HepG2 (cell line): ENCODE measurements around the gene GPR17. TPM values are rescaled to one million over a fixed set of nuclear protein-coding genes. Genes with fewer than 3 reads are reported as not detected.

Experiments
- ATAC-seq: fragments of 200-7000 bp; cut with Tn5 transposase; 3 replicates; pipeline ENCODE4 v1.9.1; 2020; ENCODE audit warnings: mild to moderate bottlenecking, moderate library complexity
- BruUV-seq: library from RNA; stranded (reverse); fragments of 400-500 nt; replicated peaks from 2 replicates; lab custom pipeline; 2021; lab: Mats Ljungman, UMichigan
- CTCF ChIA-PET: fragments of 300-600 bp; formaldehyde crosslinking; extraction: SDS; loops from one replicate; lab custom pipeline; 2021; ENCODE audit warnings: low total read pairs, inconsistent platforms, low intra/inter-chr PET ratio; lab: Yijun Ruan, JAX
- POLR2A ChIA-PET: fragments of 350-600 bp; sonication (Branson Sonifier 250); formaldehyde crosslinking; loops from one replicate; lab custom pipeline; 2020; ENCODE audit warnings: antibody characterized with exemption, inconsistent platforms; lab: Yijun Ruan, JAX
- DNase-seq: peaks from one replicate; pipeline ENCODE4 v3.0.0-alpha.2; 2015; ENCODE audit warnings: low spot score
- FAIRE-seq: peaks from 3 replicates; lab custom pipeline; 2011; peaks lifted over from hg19 to GRCh38; lab: Jason Lieb, UNC
- H2AFZ ChIP-seq: one replicate; pipeline ENCODE4 v1.6.1; 2011; ENCODE audit warnings: low read length, inconsistent platforms
- H3K27ac ChIP-seq: fragments of 300-600 bp; 3 replicates; pipeline ENCODE4 v1.8.0; 2011; ENCODE audit warnings: mixed run types, mild to moderate bottlenecking, mixed read lengths, low read length, inconsistent platforms; ENCODE audit not compliant: insufficient read depth; ENCODE audit errors: extremely low read length
- H3K27me3 ChIP-seq, 2 experiments: fragments of 200-600 bp in 1 of 2; 2 replicates in 1 of 2; 3 replicates in 1 of 2; pipeline versions ENCODE4 v1.6.0 to v1.8.0; 2011; ENCODE audit warnings: low read length in 2 of 2, mild to moderate bottlenecking in 2 of 2, moderate library complexity in 2 of 2, inconsistent platforms in 1 of 2; ENCODE audit not compliant: insufficient read depth in 2 of 2, control insufficient read depth in 1 of 2
- H3K36me3 ChIP-seq, 2 experiments: fragments of 200-600 bp in 1 of 2; replicated peaks in 1 of 2; 2 replicates in 1 of 2; 3 replicates in 1 of 2; pipeline versions ENCODE4 v1.5.1 to v1.8.0; 2011; ENCODE audit warnings: low read length in 2 of 2, inconsistent platforms in 1 of 2; ENCODE audit not compliant: insufficient read depth in 2 of 2, control insufficient read depth in 1 of 2
- H3K4me1 ChIP-seq: 2 replicates; pipeline ENCODE4 v1.5.1; 2012; ENCODE audit warnings: low read length, inconsistent platforms; ENCODE audit not compliant: insufficient read depth
- H3K4me2 ChIP-seq: 2 replicates; pipeline ENCODE4 v1.6.0; 2011; ENCODE audit warnings: low read depth, low read length, inconsistent platforms
- H3K4me3 ChIP-seq, 3 experiments: fragments of 200-600 bp in 1 of 3; sonication (generic), shearing (Covaris generic) in 1 of 3; replicated peaks in 1 of 3; 2 replicates each; pipeline ENCODE4 v1.5.1; 2011 to 2016; ENCODE audit warnings: low read length in 3 of 3, inconsistent platforms in 2 of 3, low read depth in 2 of 3, mild to moderate bottlenecking in 2 of 3, control low read depth in 1 of 3, mixed read lengths in 1 of 3; ENCODE audit not compliant: insufficient read depth in 1 of 3
- H3K79me2 ChIP-seq: one replicate; pipeline ENCODE4 v1.6.1; 2011; ENCODE audit warnings: low read length, inconsistent platforms; ENCODE audit not compliant: insufficient read depth
- H3K9ac ChIP-seq: 2 replicates; pipeline ENCODE4 v1.6.0; 2011; ENCODE audit warnings: mild to moderate bottlenecking, low read depth, low read length, inconsistent platforms; ENCODE audit not compliant: insufficient read depth
- H3K9me3 ChIP-seq: 2 replicates; pipeline ENCODE4 v1.5.1; 2012; ENCODE audit warnings: mild to moderate bottlenecking, low read length
- H4K20me1 ChIP-seq: 2 replicates; pipeline ENCODE4 v1.6.0; 2011; ENCODE audit warnings: inconsistent platforms, mild to moderate bottlenecking, low read length, moderate library complexity; ENCODE audit not compliant: insufficient read depth
- CAMTA2 ChIP-seq: sonication (generic); formaldehyde crosslinking; IDR thresholded peaks from 2 replicates; pipeline ENCODE4 v1.4.0; 2020; ENCODE audit warnings: mild to moderate bottlenecking, missing genetic modification reagents, borderline replicate concordance
- ELF3 ChIP-seq: IDR thresholded peaks from 2 replicates; pipeline ENCODE4 v1.6.1; 2016; ENCODE audit warnings: missing genetic modification reagents, missing compliant biosample characterization
- IRF2 ChIP-seq: IDR thresholded peaks from 2 replicates; pipeline ENCODE4 v1.6.1; 2018; ENCODE audit warnings: missing genetic modification reagents, missing compliant biosample characterization
- ISX ChIP-seq: sonication (generic); formaldehyde crosslinking; conservative IDR thresholded peaks from 2 replicates; pipeline ENCODE4 v1.5.0; 2020; ENCODE audit warnings: missing genetic modification reagents
- JUNB ChIP-seq: sonication (generic); formaldehyde crosslinking; IDR thresholded peaks from 2 replicates; pipeline ENCODE4 v1.8.0; 2022; ENCODE audit warnings: missing genetic modification reagents, mild to moderate bottlenecking, borderline replicate concordance
- KDM5A ChIP-seq: fragments of 200-600 bp; sonication (generic); IDR thresholded peaks from 2 replicates; pipeline ENCODE4 v1.7.0; 2018; ENCODE audit warnings: antibody characterized with exemption, mild to moderate bottlenecking, low read length, borderline replicate concordance
- KLF11 ChIP-seq: IDR thresholded peaks from 2 replicates; pipeline ENCODE4 v1.6.1; 2016; ENCODE audit warnings: missing compliant biosample characterization
- MXD4 ChIP-seq: IDR thresholded peaks from 2 replicates; pipeline ENCODE4 v1.6.1; 2016; ENCODE audit warnings: mild to moderate bottlenecking, missing biosample characterization, missing genetic modification reagents
- RAD21 ChIP-seq: fragments of 450-650 bp; formaldehyde crosslinking; IDR thresholded peaks from 2 replicates; pipeline ENCODE4 v1.5.0; 2020; ENCODE audit warnings: mild to moderate bottlenecking
- SYNCRIP ChIP-seq: fragments of 200-400 bp; formaldehyde crosslinking; IDR thresholded peaks from 2 replicates; pipeline ENCODE4 v1.6.1; 2018; ENCODE audit warnings: mild to moderate bottlenecking, low read depth, low read length; ENCODE audit not compliant: insufficient read depth
- ZNF891 ChIP-seq: sonication (generic); formaldehyde crosslinking; IDR thresholded peaks from 2 replicates; pipeline ENCODE4 v1.5.0; 2020; ENCODE audit warnings: mild to moderate bottlenecking, missing genetic modification reagents
- WGBS: methylation state at CpG from one replicate; pipeline ENCODE4 v1.1.6; 2017; ENCODE audit warnings: low lambda C conversion rate; 5-methylcytosine and 5-hydroxymethylcytosine counted together
- in situ Hi-C: cut with HindIII; loops from 2 replicates; pipeline ENCODE4 v1.10.0; 2017; ENCODE audit warnings: low pct_unique_long_range_greater_than_20kb; ENCODE audit not compliant: extremely low pct_ligation_motif_present
- intact Hi-C: fragments of 100-400 bp; cut with micrococcal nuclease; formaldehyde crosslinking; loops from one replicate; pipeline ENCODE4 v1.10.0; 2022; ENCODE audit not compliant: unreplicated experiment
- polyA plus RNA-seq, 8 experiments: library from polyadenylated mRNA; depleted of rRNA in 3 of 8; stranded (reverse) in 7 of 8; unstranded in 1 of 8; fragments of >200 nt; fragmentation: Illumina TruSeq in 4 of 8; extraction: Trizol in 4 of 8; gene quantifications; 2 replicates each; pipeline versions ENCODE4 v1.2.1 to v1.2.3, GENCODE V29; 2011 to 2016; ENCODE audit warnings: low read depth in 4 of 8, missing spikeins in 1 of 8, mixed read lengths in 1 of 8; ENCODE audit not compliant: insufficient read depth in 1 of 8
- total RNA-seq, 5 experiments: library from RNA; depleted of rRNA; stranded (reverse); fragments of >200 nt; fragmentation: Illumina TruSeq; extraction: Trizol; gene quantifications; 2 replicates each; pipeline ENCODE4 v1.2.3, GENCODE V29; 2016; ENCODE audit warnings: low read depth in 1 of 5
- TF ChIP-seq, protein P1 (sequence below): sonication (generic); formaldehyde crosslinking; IDR thresholded peaks from 2 replicates; pipeline ENCODE4 v1.5.0; 2020; ENCODE audit warnings: missing genetic modification reagents
- TF ChIP-seq, protein P2 (sequence below): sonication (generic); formaldehyde crosslinking; IDR thresholded peaks from 2 replicates; pipeline ENCODE4 v1.5.1; 2020; ENCODE audit warnings: mild to moderate bottlenecking, missing genetic modification reagents, moderate library complexity
- TF ChIP-seq, protein P3 (sequence below): sonication (generic); formaldehyde crosslinking; IDR thresholded peaks from 2 replicates; pipeline ENCODE4 v1.4.0; 2020; ENCODE audit warnings: mild to moderate bottlenecking, missing genetic modification reagents

The GPR17 gene
- total and polyA plus RNA-seq, 2 of the 13 experiments (the other 11 are each of a cell fraction or from before 2014, with no cell fraction given), result not detected

DNA sequence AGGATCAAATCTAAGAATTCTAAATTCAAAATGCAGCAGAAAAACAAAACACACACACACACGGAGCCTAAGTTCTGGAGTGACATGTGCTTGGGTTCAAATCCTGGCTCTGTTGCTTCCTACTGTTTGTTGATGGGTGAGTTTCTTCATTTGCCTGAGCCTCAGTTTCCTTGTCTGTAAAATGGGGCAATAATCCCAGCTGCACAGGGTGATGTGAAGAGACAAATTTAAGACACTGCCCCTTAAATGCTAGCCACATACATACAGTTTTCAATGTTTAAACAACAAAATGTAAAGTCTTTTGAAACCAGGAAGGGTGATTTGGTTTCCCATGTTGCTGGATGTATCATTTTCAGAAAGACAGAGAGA, 943 bp upstream of the GPR17 start:
- Histone ChIP-seq H3K27ac (no peak overlapping the region), H3K27me3 (peaks cover 4 to 46% of the 10 kb centered on the region in 2 experiments), H2AFZ (no peak overlapping the region), H4K20me1 (no peaks in the 10 kb centered on the region), H3K9me3 (no peaks in the 10 kb centered on the region), H3K4me3 (peak overlapping the region in 1 of 3 experiments; percentile 34; a peak in 1 of 6 replicates), H3K4me1 (peaks cover 69% of the 10 kb centered on the region), H3K79me2 (no peaks in the 10 kb centered on the region), H3K9ac (no peak overlapping the region), H3K36me3 (no peaks in the 10 kb centered on the region), H3K4me2 (peak overlapping the region; percentile 64)
- 0% methylated on average over 1 of the region's 1 CpG for WGBS
- POLR2A ChIA-PET, result no interaction called here
- CTCF ChIA-PET, result no interaction called here
- DNase-seq, result no peak
- peak; percentile 75 for FAIRE-seq
- in situ Hi-C loops, result no loop called here
- intact Hi-C loops, result loop anchor here (10.0 kb wide), 1 partner anchor 110 kb away; the partner anchor contains the start of gene MYO7B
- no TSS peak for BruUV-seq
- no peak for ATAC-seq
- no peak for TF ChIP-seq RAD21 (CRISPR knock-in tag)
- no peak for TF ChIP-seq KDM5A
- TF ChIP-seq, protein P1, sequence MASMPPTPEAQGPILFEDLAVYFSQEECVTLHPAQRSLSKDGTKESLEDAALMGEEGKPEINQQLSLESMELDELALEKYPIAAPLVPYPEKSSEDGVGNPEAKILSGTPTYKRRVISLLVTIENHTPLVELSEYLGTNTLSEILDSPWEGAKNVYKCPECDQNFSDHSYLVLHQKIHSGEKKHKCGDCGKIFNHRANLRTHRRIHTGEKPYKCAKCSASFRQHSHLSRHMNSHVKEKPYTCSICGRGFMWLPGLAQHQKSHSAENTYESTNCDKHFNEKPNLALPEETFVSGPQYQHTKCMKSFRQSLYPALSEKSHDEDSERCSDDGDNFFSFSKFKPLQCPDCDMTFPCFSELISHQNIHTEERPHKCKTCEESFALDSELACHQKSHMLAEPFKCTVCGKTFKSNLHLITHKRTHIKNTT, result no peak
- no peak for TF ChIP-seq IRF2 (CRISPR knock-in tag)
- TF ChIP-seq, protein P2, sequence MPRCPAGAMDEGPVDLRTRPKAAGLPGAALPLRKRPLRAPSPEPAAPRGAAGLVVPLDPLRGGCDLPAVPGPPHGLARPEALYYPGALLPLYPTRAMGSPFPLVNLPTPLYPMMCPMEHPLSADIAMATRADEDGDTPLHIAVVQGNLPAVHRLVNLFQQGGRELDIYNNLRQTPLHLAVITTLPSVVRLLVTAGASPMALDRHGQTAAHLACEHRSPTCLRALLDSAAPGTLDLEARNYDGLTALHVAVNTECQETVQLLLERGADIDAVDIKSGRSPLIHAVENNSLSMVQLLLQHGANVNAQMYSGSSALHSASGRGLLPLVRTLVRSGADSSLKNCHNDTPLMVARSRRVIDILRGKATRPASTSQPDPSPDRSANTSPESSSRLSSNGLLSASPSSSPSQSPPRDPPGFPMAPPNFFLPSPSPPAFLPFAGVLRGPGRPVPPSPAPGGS (CRISPR knock-in tag), result no peak
- no peak for TF ChIP-seq SYNCRIP
- no peak for TF ChIP-seq ZNF891 (CRISPR knock-in tag)
- TF ChIP-seq CAMTA2, result no peak
- no peak for TF ChIP-seq KLF11 (CRISPR knock-in tag)
- TF ChIP-seq ISX, result no peak
- TF ChIP-seq, protein P3, sequence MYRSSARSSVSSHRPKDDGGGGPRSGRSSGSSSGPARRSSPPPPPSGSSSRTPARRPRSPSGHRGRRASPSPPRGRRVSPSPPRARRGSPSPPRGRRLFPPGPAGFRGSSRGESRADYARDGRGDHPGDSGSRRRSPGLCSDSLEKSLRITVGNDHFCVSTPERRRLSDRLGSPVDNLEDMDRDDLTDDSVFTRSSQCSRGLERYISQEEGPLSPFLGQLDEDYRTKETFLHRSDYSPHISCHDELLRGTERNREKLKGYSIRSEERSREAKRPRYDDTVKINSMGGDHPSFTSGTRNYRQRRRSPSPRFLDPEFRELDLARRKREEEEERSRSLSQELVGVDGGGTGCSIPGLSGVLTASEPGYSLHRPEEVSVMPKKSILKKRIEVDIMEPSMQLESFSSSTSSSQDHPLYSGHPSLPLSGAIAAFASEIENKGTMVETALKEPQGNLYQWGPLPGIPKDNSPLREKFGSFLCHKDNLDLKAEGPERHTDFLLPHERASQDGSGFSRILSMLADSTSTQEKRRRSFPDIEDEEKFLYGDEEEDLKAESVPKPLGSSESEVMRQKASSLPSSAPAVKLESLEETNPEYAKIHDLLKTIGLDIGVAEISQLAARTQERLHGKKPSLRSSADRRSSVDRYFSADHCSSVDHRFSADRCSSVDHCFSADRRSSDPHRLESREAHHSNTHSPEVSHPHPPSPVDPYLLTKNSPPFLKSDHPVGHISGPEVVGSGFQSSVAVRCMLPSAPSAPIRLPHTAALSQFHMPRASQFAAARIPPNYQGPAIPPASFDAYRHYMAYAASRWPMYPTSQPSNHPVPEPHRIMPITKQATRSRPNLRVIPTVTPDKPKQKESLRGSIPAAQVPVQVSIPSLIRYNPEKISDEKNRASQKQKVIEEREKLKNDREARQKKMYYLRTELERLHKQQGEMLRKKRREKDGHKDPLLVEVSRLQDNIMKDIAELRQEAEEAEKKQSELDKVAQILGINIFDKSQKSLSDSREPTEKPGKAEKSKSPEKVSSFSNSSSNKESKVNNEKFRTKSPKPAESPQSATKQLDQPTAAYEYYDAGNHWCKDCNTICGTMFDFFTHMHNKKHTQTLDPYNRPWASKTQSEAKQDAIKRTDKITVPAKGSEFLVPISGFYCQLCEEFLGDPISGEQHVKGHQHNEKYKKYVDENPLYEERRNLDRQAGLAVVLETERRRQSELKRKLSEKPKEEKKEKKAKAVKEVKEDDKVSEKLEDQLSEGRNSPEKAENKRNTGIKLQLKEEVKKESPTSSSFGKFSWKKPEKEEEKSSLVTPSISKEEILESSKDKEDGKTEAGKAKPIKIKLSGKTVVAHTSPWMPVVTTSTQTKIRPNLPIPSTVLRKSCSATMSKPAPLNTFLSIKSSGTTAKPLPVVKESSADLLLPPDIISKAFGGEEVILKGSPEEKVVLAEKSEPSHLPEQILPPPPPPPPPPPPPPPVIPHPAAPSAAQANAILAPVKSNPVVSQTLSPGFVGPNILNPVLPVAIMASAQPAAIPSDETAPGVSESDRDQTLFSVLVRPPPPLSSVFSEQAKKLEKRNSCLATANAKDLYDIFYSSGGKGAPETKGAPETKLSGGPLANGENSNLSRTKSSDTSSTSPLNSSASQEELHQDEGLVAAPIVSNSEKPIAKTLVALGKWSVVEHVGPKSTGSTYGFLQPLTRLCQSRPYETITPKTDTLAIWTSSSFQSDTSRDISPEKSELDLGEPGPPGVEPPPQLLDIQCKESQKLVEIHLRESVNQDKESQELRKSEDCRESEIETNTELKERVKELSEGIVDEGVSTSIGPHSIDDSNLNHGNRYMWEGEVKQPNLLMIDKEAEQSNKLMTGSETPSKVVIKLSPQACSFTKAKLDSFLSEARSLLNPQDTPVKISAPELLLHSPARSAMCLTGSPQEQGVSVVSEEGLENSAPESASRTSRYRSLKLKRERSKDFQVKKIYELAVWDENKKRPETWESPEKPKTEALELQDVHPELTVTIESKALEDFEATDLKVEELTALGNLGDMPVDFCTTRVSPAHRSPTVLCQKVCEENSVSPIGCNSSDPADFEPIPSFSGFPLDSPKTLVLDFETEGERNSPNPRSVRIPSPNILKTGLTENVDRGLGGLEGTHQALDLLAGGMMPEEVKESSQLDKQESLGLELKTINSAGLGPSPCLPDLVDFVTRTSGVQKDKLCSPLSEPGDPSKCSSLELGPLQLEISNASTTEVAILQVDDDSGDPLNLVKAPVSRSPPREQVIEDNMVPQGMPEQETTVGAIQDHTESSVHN (CRISPR knock-in tag), result no peak
- no peak for TF ChIP-seq JUNB (CRISPR knock-in tag)
- no peak for TF ChIP-seq MXD4 (CRISPR knock-in tag)
- 0 out of 2 replicates have a peak, but pooled peaks have one; percentile 29 for TF ChIP-seq ELF3 (CRISPR knock-in tag)
